Smooth muscle cell (in vitro differentiated cells): ENCODE measurements around the gene KRTAP12-3. TPM values are rescaled to one million over a fixed set of nuclear protein-coding genes. Genes with fewer than 3 reads are reported as not detected.
"Not testable (repeated sequence)": the region's sequence is repeated elsewhere in the genome, so short reads cannot be mapped to it uniquely, and the experiment has no call there.

Experiments used
- DNase-seq: peaks from one replicate; lab custom pipeline; 2025; ENCODE audit not compliant: unreplicated experiment; lab: John Stamatoyannopoulos, UW
- H2AFZ ChIP-seq: fragments of 200-600 bp; sonication (generic); 2 replicates; pipeline ENCODE4 v1.6.0; 2016; ENCODE audit warnings: antibody characterized with exemption, low read depth, mild to moderate bottlenecking
- H3F3A ChIP-seq: fragments of 200-600 bp; sonication (generic); 2 replicates; pipeline ENCODE4 v1.6.0; 2017; ENCODE audit warnings: antibody characterized with exemption, low read depth
- H3K27ac ChIP-seq: fragments of 200-600 bp; sonication (generic); 2 replicates; pipeline ENCODE4 v1.5.1; 2016; ENCODE audit warnings: low read depth, mild to moderate bottlenecking
- H3K27me3 ChIP-seq: fragments of 200-600 bp; sonication (generic); 2 replicates; pipeline ENCODE4 v1.6.1; 2016; ENCODE audit warnings: low read depth, mild to moderate bottlenecking
- H3K36me3 ChIP-seq: fragments of 200-600 bp; sonication (generic); 2 replicates; pipeline ENCODE4 v1.5.1; 2016; ENCODE audit warnings: low read depth
- H3K4me1 ChIP-seq: fragments of 200-600 bp; sonication (generic); 2 replicates; pipeline ENCODE4 v1.5.1; 2016; ENCODE audit warnings: low read depth
- H3K4me2 ChIP-seq: fragments of 200-600 bp; sonication (generic); 2 replicates; pipeline ENCODE4 v1.6.0; 2016; ENCODE audit warnings: mild to moderate bottlenecking
- H3K4me3 ChIP-seq: fragments of 200-600 bp; sonication (generic); 2 replicates; pipeline ENCODE4 v1.5.1; 2016; ENCODE audit warnings: mild to moderate bottlenecking
- H3K79me2 ChIP-seq: fragments of 200-600 bp; sonication (generic); 2 replicates; pipeline ENCODE4 v1.6.0; 2016; ENCODE audit warnings: low read depth, mild to moderate bottlenecking
- H3K9ac ChIP-seq: fragments of 200-600 bp; sonication (generic); 2 replicates; pipeline ENCODE4 v1.6.0; 2016; ENCODE audit warnings: low read depth
- H3K9me3 ChIP-seq: fragments of 200-600 bp; sonication (generic); replicated peaks from 2 replicates; pipeline ENCODE4 v1.5.1; 2016; ENCODE audit warnings: low read depth
- H4K20me1 ChIP-seq: fragments of 200-600 bp; sonication (generic); 2 replicates; pipeline ENCODE4 v1.6.0; 2016; ENCODE audit warnings: low read depth
- WGBS: methylation state at CpG from one replicate; pipeline ENCODE4 v1.1.7; 2016; ENCODE audit warnings: low lambda C conversion rate; 5-methylcytosine and 5-hydroxymethylcytosine counted together
- polyA plus RNA-seq: library from polyadenylated mRNA; unstranded; fragments of >200 nt; fragmentation: Nextera tagmentation; extraction: Ambion mirVana; gene quantifications from 2 replicates; pipeline ENCODE4 v1.2.1, GENCODE V29; 2016
- total RNA-seq: library from RNA; depleted of rRNA; stranded (reverse); fragments of >200 nt; gene quantifications from 2 replicates; pipeline ENCODE4 v1.2.3, GENCODE V29; 2014
- TF ChIP-seq, protein P1 (sequence below): fragments of 200-600 bp; sonication (generic); IDR thresholded peaks from 2 replicates; pipeline ENCODE4 v1.5.1; 2017; ENCODE audit warnings: borderline replicate concordance, mild to moderate bottlenecking, antibody characterized with exemption; ENCODE audit not compliant: insufficient read depth, poor library complexity, severe bottlenecking

The KRTAP12-3 gene
- total and polyA plus RNA-seq, 2 experiments from 2014 or later = not detected

DNA sequence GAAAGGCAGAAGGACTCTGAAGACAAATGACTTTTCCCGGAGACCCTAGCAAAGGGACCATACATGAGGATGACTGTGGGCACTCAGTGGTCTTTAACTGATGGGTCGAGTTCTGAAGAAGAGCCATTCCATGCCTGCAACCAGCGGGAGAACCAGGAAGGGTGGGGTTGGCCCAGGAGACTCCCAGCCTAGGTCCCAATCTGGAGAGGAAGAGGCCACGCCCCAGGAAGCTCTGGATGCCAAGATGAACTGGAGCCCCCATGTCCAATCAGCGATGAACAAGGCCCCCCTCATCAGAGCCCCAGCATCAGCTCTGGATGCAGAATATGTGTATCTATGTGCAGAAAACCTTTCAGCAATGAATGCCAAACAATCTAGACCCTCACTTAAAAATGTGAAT is 17.0 kb upstream of the KRTAP12-3 start:
- no peaks in the 10 kb centered on the region for H3K79me2 ChIP-seq
- H3K4me3 ChIP-seq = no peak overlapping the region
- H3F3A ChIP-seq = no peaks in the 10 kb centered on the region
- no peaks in the 10 kb centered on the region for H3K36me3 ChIP-seq
- H3K4me2 ChIP-seq = no peak overlapping the region
- no peaks in the 10 kb centered on the region for H3K9me3 ChIP-seq
- no peak overlapping the region for H2AFZ ChIP-seq
- no peaks in the 10 kb centered on the region for H4K20me1 ChIP-seq
- TF ChIP-seq, protein P1, sequence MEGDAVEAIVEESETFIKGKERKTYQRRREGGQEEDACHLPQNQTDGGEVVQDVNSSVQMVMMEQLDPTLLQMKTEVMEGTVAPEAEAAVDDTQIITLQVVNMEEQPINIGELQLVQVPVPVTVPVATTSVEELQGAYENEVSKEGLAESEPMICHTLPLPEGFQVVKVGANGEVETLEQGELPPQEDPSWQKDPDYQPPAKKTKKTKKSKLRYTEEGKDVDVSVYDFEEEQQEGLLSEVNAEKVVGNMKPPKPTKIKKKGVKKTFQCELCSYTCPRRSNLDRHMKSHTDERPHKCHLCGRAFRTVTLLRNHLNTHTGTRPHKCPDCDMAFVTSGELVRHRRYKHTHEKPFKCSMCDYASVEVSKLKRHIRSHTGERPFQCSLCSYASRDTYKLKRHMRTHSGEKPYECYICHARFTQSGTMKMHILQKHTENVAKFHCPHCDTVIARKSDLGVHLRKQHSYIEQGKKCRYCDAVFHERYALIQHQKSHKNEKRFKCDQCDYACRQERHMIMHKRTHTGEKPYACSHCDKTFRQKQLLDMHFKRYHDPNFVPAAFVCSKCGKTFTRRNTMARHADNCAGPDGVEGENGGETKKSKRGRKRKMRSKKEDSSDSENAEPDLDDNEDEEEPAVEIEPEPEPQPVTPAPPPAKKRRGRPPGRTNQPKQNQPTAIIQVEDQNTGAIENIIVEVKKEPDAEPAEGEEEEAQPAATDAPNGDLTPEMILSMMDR = no peak
- DNase-seq = no peak
- WGBS = 98% methylated on average over 5 of the region's 5 CpGs
- no peak overlapping the region for H3K27ac ChIP-seq
- H3K4me1 ChIP-seq = no peaks in the 10 kb centered on the region
- no peak overlapping the region for H3K9ac ChIP-seq
- no peaks in the 10 kb centered on the region for H3K27me3 ChIP-seq

DNA sequence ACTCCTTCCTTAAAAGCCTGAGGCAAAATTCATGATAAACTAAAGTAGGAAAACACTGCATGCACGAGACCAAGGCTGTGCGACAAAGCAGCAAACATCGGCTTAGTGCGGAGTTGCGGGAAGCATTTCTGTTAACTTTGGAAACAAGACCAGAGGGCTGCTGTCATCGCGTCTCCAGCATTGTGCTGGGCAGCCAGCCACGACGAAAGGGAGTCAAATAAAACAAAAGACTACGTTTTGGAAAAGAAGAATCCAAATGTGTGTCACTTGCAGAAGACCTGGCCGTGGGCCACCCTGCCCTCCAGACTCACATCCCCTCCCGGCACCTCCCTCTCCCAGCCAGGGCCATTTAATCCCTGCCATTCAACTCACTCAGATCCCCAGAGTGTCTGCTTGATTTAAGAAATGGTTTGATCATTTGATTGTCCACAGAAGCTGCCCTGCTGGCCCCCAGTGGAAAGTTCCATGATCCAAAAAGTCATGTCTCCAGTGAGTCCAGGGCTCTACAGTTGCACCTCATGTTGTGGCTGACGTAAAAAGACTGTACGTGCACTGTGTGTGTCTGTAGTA is 13.9 kb upstream of the KRTAP12-3 start:
- H4K20me1 ChIP-seq = no peaks in the 10 kb centered on the region
- WGBS = 85% methylated on average over 14 of the region's 14 CpGs
- H3K36me3 ChIP-seq = no peaks in the 10 kb centered on the region
- H3K27me3 ChIP-seq = no peaks in the 10 kb centered on the region
- H3K4me1 ChIP-seq = no peaks in the 10 kb centered on the region
- no peaks in the 10 kb centered on the region for H3K79me2 ChIP-seq
- no peak overlapping the region for H3K27ac ChIP-seq
- H3K9ac ChIP-seq = no peak overlapping the region
- no peak overlapping the region for H2AFZ ChIP-seq
- no peak overlapping the region for H3K4me3 ChIP-seq
- DNase-seq = no peak
- no peaks in the 10 kb centered on the region for H3K9me3 ChIP-seq
- H3K4me2 ChIP-seq = no peak overlapping the region
- H3F3A ChIP-seq = no peaks in the 10 kb centered on the region
- TF ChIP-seq, protein P1 = no peak

DNA sequence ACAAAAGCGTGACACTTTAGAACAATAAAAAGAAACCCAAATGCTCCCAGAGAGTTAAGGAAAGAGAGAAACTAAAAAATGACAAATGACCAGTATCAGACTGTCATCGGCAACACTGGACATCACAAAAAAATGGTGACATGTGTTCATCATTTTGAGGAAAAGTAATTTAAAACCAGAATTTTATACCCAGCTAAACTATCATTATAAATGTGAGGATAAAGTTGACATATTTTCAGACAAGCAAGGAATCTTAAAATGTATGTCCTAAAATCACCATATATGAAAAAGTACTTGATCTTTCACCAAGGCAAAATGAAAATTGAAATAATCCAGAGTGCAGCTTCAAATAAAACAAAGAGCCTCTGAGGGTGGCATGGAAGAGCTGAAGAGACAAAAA is 12.9 kb upstream of the KRTAP12-3 start:
- no peaks in the 10 kb centered on the region for H3K36me3 ChIP-seq
- H3K9me3 ChIP-seq = no peaks in the 10 kb centered on the region
- no peak overlapping the region for H2AFZ ChIP-seq
- no peaks in the 10 kb centered on the region for H4K20me1 ChIP-seq
- H3K4me1 ChIP-seq = no peaks in the 10 kb centered on the region
- no peaks in the 10 kb centered on the region for H3F3A ChIP-seq
- DNase-seq = no peak
- no peaks in the 10 kb centered on the region for H3K27me3 ChIP-seq
- no peak overlapping the region for H3K4me2 ChIP-seq
- no peak overlapping the region for H3K27ac ChIP-seq
- H3K9ac ChIP-seq = no peak overlapping the region
- whole genome bisulfite sequencing = 72% methylated on average over 2 of the region's 2 CpGs
- no peak overlapping the region for H3K4me3 ChIP-seq
- TF ChIP-seq, protein P1 = no peak
- no peaks in the 10 kb centered on the region for H3K79me2 ChIP-seq

DNA sequence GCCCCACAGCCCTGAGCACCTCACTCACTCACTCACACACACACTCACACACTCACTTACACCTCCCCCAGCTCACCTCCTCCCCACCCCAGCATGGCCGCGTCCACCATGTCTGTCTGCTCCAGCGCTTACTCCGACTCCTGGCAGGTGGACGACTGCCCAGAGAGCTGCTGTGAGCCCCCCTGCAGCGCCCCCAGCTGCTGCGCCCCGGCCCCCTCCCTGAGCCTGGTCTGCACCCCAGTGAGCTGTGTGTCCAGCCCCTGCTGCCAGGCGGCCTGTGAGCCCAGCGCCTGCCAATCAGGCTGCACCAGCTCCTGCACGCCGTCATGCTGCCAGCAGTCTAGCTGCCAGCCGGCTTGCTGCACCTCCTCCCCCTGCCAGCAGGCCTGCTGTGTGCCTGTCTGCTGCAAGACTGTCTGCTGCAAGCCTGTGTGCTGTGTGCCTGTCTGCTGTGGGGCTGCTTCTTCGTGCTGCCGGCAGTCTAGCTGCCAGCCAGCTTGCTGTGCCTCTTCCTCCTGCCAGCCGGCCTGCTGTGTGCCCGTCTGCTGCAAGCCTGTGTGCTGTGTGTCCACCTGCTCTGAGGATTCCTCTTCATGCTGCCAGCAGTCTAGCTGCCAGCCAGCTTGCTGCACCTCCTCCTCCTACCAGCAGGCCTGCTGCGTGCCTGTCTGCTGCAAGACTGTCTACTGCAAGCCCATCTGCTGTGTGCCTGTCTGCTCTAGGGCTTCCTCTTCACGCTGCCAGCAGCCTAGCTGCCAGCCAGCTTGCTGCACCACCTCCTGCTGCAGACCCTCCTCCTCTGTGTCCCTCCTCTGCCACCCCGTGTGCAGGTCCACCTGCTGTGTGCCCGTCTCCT is 11.1 kb upstream of the KRTAP12-3 start, which contains the start of gene KRTAP10-11:
TSS of gene KRTAP10-11 (plus strand) at position 49 of the 856 bp plus-strand sequence. CDS start at position 94, 45 bp downstream.
- H3K36me3 ChIP-seq, H3K27me3 ChIP-seq, DNase-seq, H3F3A ChIP-seq, H3K4me1 ChIP-seq, H3K27ac ChIP-seq, H3K79me2 ChIP-seq, H4K20me1 ChIP-seq, H3K4me2 ChIP-seq, H2AFZ ChIP-seq, H3K9ac ChIP-seq, H3K9me3 ChIP-seq, H3K4me3 ChIP-seq: not testable (repeated sequence)
- WGBS = 90% methylated on average over 20 of the region's 21 CpGs
